ENCODE measurements around the gene CAPN2.

CAPN2 gene

GRCh38 chr1:223712194-223712849, at the start of gene CAPN2:
TSS of gene CAPN2 (plus strand) at chr1:223712539. CDS start at chr1:223712641, 102 bp downstream.
- H3K27ac ChIP-seq: peak within 1 kb of the TSS; percentile 84
- peak; percentile 87 for TF ChIP-seq CTCF (conservative IDR thresholded peaks at IDR 0.05)

GRCh38 chr1:223662943-223663342, 49.4 kb upstream of the CAPN2 start:
- H3K27ac ChIP-seq: no peak overlapping the region
- no peak for TF ChIP-seq CTCF (conservative IDR thresholded peaks at IDR 0.05)

DNA sequence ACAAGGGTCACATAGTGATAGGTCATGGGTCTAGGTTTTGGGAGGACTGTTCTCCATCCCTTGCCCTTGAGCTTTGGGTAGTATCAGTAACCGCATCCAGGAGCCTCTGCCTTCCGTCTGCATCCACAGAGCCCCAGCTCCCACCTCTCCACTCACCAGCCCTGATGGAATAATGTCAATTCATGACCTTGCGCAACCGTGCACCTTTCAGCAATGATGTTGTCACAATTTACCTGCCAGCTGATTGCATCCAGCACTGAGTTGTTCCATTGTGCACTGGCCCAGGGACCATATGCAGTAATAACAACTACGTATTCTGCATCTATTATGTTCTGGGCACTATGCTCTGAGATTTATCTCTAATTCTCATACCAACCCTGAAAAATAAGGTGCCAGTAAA, 48.2 kb upstream of the CAPN2 start:
- TF ChIP-seq CTCF (conservative IDR thresholded peaks at IDR 0.05): no peak

GRCh38 chr1:223665592-223666312, 46.6 kb upstream of the CAPN2 start, which contains the start of gene CAPN8:
TSS of gene CAPN8 (minus strand) at chr1:223665701. CDS start at chr1:223665646, 55 bp downstream.
- H3K27ac ChIP-seq: no peak within 1 kb of the TSS
- TF ChIP-seq CTCF (conservative IDR thresholded peaks at IDR 0.05): no peak

More for the DNA sequence above, 48.2 kb upstream of the CAPN2 start:
- no peak overlapping the region for H3K27ac ChIP-seq

DNA sequence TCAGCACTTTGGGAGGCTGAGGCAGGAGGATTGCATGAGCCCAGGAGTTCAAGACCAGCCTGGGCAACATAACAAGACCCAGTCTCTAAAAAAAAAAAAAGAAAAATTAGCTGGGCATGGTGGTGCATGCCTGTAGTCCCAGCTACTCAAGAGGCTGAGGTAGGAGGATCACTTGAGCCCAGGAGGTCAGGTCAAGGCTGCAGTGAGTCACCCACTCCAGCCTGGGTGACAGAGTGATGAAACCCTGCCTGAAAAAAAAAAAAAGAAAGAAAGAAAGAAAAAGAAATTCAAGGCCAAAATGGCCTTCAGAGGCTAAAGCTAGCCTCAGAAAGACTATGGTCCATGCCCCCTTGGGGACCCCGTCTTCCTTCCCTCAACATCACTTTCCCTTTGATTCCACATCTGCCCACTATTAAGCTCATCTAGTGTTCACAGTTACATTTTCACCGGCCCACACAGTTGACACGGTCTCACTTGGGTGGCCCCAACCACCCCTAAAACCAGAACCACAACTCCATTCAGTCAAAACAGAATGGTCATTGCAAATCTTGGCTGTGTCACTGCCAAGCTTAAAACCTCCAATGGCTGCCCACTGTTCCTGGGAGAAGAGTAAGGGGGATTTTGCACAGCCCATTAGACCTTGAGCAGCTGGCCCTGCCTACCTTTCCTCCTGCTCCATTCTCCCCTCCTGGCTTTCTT, 44.7 kb upstream of the CAPN2 start:
- no peak overlapping the region for H3K27ac ChIP-seq
- no peak for TF ChIP-seq CTCF (conservative IDR thresholded peaks at IDR 0.05)

- no peak overlapping the region for H3K27ac ChIP-seq
- no peak for TF ChIP-seq CTCF (conservative IDR thresholded peaks at IDR 0.05)
Observed at GRCh38 chr1:223669003-223669795, 43.1 kb upstream of the CAPN2 start.

Measured in VCaP (cell line).